HCT116 (cell line): Measurements from ENCODE around the gene NOC2L. TPM values are rescaled to one million over a fixed set of nuclear protein-coding genes. Genes with fewer than 3 reads are reported as not detected.
"Not testable (repeated sequence)": the region's sequence is repeated elsewhere in the genome, so short reads cannot be mapped to it uniquely, and the experiment has no call there.

Experiments
- ATAC-seq: fragments of 200-7000 bp; cut with Tn5 transposase; 2 replicates; pipeline ENCODE4 v1.9.1; 2020; ENCODE audit warnings: mild to moderate bottlenecking, moderate library complexity
- BruUV-seq: library from RNA; stranded (reverse); fragments of 400-500 nt; replicated peaks from 2 replicates; lab custom pipeline; 2021; lab: Mats Ljungman, UMichigan
- CTCF ChIA-PET: fragments of 300-600 bp; sonication (Branson Sonifier 250); formaldehyde crosslinking; loops from one replicate; lab custom pipeline; 2021; ENCODE audit warnings: antibody characterized with exemption; lab: Charles Lee
- POLR2A ChIA-PET: fragments of 300-600, 350-600 bp; sonication (Branson Sonifier 250); formaldehyde crosslinking; loops from one replicate; lab custom pipeline; 2021; ENCODE audit warnings: antibody characterized with exemption; lab: Charles Lee
- RAD21 ChIA-PET, 2 experiments: fragments of 300-600 bp; sonication (Branson Sonifier 250); formaldehyde crosslinking; loops; one replicate each; lab custom pipeline; 2023; ENCODE audit warnings: low total read pairs in 2 of 2; ENCODE audit not compliant: uncharacterized antibody in 2 of 2, unreplicated experiment in 2 of 2, low non-redundant PET in 1 of 2; lab: Charles Lee
- DNase-seq: peaks from one replicate; pipeline ENCODE4 v3.0.0-alpha.2; 2010; ENCODE audit warnings: low read depth, low spot score
- H2AFZ ChIP-seq: fragments of 200-600 bp; shearing (Covaris generic), sonication (generic); 2 replicates; pipeline ENCODE4 v1.6.1; 2017; ENCODE audit warnings: low read depth, mixed run types, mixed read lengths, antibody characterized with exemption, low read length; ENCODE audit not compliant: poor library complexity, severe bottlenecking
- H3K27ac ChIP-seq: 2 replicates; pipeline ENCODE4 v1.5.1; 2012; ENCODE audit warnings: low read depth, low read length
- H3K27me3 ChIP-seq: fragments of 200-600 bp; sonication (generic); 2 replicates; pipeline ENCODE4 v1.6.1; 2016; ENCODE audit warnings: mixed run types, low read length, mixed read lengths; ENCODE audit not compliant: insufficient read depth
- H3K36me3 ChIP-seq, 2 experiments: fragments of 200-500 bp in 1 of 2; fragments of 200-600 bp in 1 of 2; sonication (Bioruptor generic) in 1 of 2; sonication (generic) in 1 of 2; 2 replicates each; pipeline versions ENCODE4 v1.5.1 to v1.6.1; 2014 to 2016; ENCODE audit warnings: low read length in 2 of 2, inconsistent platforms in 1 of 2, mixed read lengths in 1 of 2, mixed run types in 1 of 2; ENCODE audit not compliant: insufficient read depth in 2 of 2, control insufficient read depth in 1 of 2
- H3K4me1 ChIP-seq, 2 experiments: fragments of 200-600 bp in 1 of 2; sonication (generic) in 1 of 2; 2 replicates each; pipeline versions ENCODE4 v1.5.1 to v1.6.1; 2012 to 2017; ENCODE audit warnings: low read length in 2 of 2, inconsistent platforms in 1 of 2, mild to moderate bottlenecking in 1 of 2, mixed read lengths in 1 of 2, mixed run types in 1 of 2, moderate library complexity in 1 of 2; ENCODE audit not compliant: insufficient read depth in 2 of 2, control insufficient read depth in 1 of 2
- H3K4me2 ChIP-seq: fragments of 200-600 bp; sonication (generic); 2 replicates; pipeline ENCODE4 v1.6.1; 2017; ENCODE audit warnings: mixed run types, low read length, mixed read lengths
- H3K4me3 ChIP-seq, 2 experiments: fragments of 200-600 bp in 1 of 2; sonication (generic) in 1 of 2; replicated peaks in 1 of 2; 2 replicates each; pipeline ENCODE4 v1.5.1; 2011 to 2016; ENCODE audit warnings: low read length in 2 of 2, control low read depth in 1 of 2, low read depth in 1 of 2, mild to moderate bottlenecking in 1 of 2, mixed read lengths in 1 of 2, mixed run types in 1 of 2
- H3K79me2 ChIP-seq: fragments of 200-600 bp; sonication (generic); 2 replicates; pipeline ENCODE4 v1.6.1; 2017; ENCODE audit warnings: mild to moderate bottlenecking, mixed run types, low read length, moderate library complexity, mixed read lengths; ENCODE audit not compliant: insufficient read depth
- H3K9ac ChIP-seq: fragments of 200-600 bp; sonication (generic); 2 replicates; pipeline ENCODE4 v1.6.1; 2016; ENCODE audit warnings: low read length, mixed read lengths
- H3K9me2 ChIP-seq: fragments of 200-600 bp; sonication (generic), shearing (Covaris generic); 2 replicates; pipeline ENCODE4 v1.6.1; 2017; ENCODE audit warnings: mixed run types, mild to moderate bottlenecking, moderate library complexity; ENCODE audit not compliant: insufficient read depth
- H3K9me3 ChIP-seq, 2 experiments: fragments of 200-500 bp in 1 of 2; fragments of 200-600 bp in 1 of 2; sonication (Bioruptor generic) in 1 of 2; sonication (generic) in 1 of 2; 2 replicates each; pipeline ENCODE4 v1.6.1; 2014 to 2017; ENCODE audit warnings: low read length in 2 of 2, mixed read lengths in 2 of 2, inconsistent platforms in 1 of 2, low read depth in 1 of 2, mild to moderate bottlenecking in 1 of 2, mixed run types in 1 of 2, moderate library complexity in 1 of 2; ENCODE audit not compliant: control insufficient read depth in 1 of 2, insufficient read depth in 1 of 2
- H4K20me1 ChIP-seq: fragments of 200-600 bp; sonication (generic), shearing (Covaris generic); 2 replicates; pipeline ENCODE4 v1.6.1; 2017; ENCODE audit warnings: mixed run types, mild to moderate bottlenecking, moderate library complexity; ENCODE audit not compliant: insufficient read depth
- ATF3 ChIP-seq: IDR thresholded peaks from 2 replicates; pipeline ENCODE4 v1.6.1; 2012
- CTCF ChIP-seq, 3 experiments: fragments of 200-600 bp in 1 of 3; sonication (generic) in 1 of 3; IDR thresholded peaks in 2 of 3; conservative IDR thresholded peaks in 1 of 3; 2 replicates each; pipeline ENCODE4 v1.5.1; 2012 to 2017; ENCODE audit warnings: low read depth in 2 of 3, low read length in 2 of 3, antibody characterized with exemption in 1 of 3, borderline replicate concordance in 1 of 3, control low read depth in 1 of 3, mild to moderate bottlenecking in 1 of 3, mixed read lengths in 1 of 3, mixed run types in 1 of 3, moderate library complexity in 1 of 3; ENCODE audit not compliant: insufficient read depth in 1 of 3
- EGR1 ChIP-seq: IDR thresholded peaks from 2 replicates; pipeline ENCODE4 v1.6.1; 2012; ENCODE audit warnings: low read depth
- ELF1 ChIP-seq: IDR thresholded peaks from 2 replicates; pipeline ENCODE4 v1.6.1; 2012; ENCODE audit warnings: low read depth, borderline replicate concordance
- EZH2 ChIP-seq: fragments of 200-600 bp; sonication (generic); IDR thresholded peaks from 2 replicates; pipeline ENCODE4 v1.6.1; 2017; ENCODE audit warnings: antibody characterized with exemption, mixed run types
- FOSL1 ChIP-seq: IDR thresholded peaks from 2 replicates; pipeline ENCODE4 v1.6.1; 2012; ENCODE audit warnings: low read depth
- POLR2AphosphoS5 ChIP-seq: IDR thresholded peaks from 2 replicates; pipeline ENCODE4 v1.6.1; 2011; ENCODE audit warnings: mild to moderate bottlenecking, low read depth, low read length, moderate library complexity
- RAD21 ChIP-seq: IDR thresholded peaks from 2 replicates; pipeline ENCODE4 v1.6.1; 2012; ENCODE audit warnings: low read depth, mild to moderate bottlenecking
- SIN3A ChIP-seq: IDR thresholded peaks from 2 replicates; pipeline ENCODE4 v1.6.1; 2012; ENCODE audit warnings: low read depth
- SRF ChIP-seq: IDR thresholded peaks from 2 replicates; pipeline ENCODE4 v1.6.1; 2012; ENCODE audit warnings: low read depth
- YY1 ChIP-seq: IDR thresholded peaks from 2 replicates; pipeline ENCODE4 v1.6.1; 2011; ENCODE audit warnings: low read length, low read depth, moderate library complexity, mild to moderate bottlenecking; ENCODE audit not compliant: insufficient replicate concordance; ENCODE audit errors: extremely low read depth
- ZFX ChIP-seq: fragments of 450-650 bp; IDR thresholded peaks from 2 replicates; pipeline ENCODE4 v1.6.1; 2017
- ZNF274 ChIP-seq: fragments of 200-500 bp; sonication (Bioruptor generic); IDR thresholded peaks from 2 replicates; pipeline ENCODE4 v1.6.1; 2014; ENCODE audit warnings: mild to moderate bottlenecking, low read depth, low read length, inconsistent platforms
- intact Hi-C: fragments of 100-400 bp; cut with micrococcal nuclease; formaldehyde crosslinking; loops from 2 replicates; pipeline ENCODE4 v1.10.0; 2022
- total RNA-seq: library from RNA; stranded (reverse); gene quantifications from one replicate; pipeline ENCODE4 v1.2.1, GENCODE V29; 2021; ENCODE audit not compliant: unreplicated experiment

The NOC2L gene
- total RNA-seq, 1 experiment from 2014 or later: 260 TPM

DNA sequence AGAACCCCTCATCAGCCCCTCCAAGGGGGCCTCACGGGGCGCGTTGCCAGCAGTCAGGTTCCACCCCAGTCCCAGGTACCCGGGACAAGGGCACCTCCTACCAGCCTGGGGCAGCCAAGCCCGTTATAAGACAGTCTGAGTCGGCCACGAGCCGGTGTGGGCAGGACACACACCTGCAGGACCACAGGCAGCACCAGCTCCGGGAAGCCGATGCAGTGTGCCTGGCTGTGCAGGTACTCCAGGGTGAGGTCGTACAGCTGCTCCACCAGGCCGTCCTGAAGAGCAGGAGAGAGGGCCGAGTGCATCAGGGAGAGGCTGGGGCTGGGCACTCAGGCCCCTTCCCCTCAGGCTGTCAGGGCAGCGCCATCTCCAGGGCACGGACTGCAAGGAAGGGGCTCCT lies 11.1 kb downstream of the NOC2L start:
- Histone ChIP-seq H3K36me3 (peaks cover 27 to 70% of the 10 kb centered on the region in 2 experiments), H3K4me2 (no peak overlapping the region), H3K27me3 (no peaks in the 10 kb centered on the region), H3K9me3 (no peaks in the 10 kb centered on the region), H4K20me1 (no peaks in the 10 kb centered on the region), H3K4me3 (no peak overlapping the region), H3K9ac (no peak overlapping the region), H3K27ac (no peak overlapping the region), H3K79me2 (peaks cover 15% of the 10 kb centered on the region; the same call in 1 of the 2 replicates), H3K9me2 (no peaks in the 10 kb centered on the region), H3K4me1 (peaks cover 8 to 10% of the 10 kb centered on the region in 2 experiments), H2AFZ (no peak overlapping the region)
- BruUV-seq: no TSS peak
- ChIA-PET RAD21 (no interaction called here), CTCF (no interaction called here), POLR2A (no interaction called here)
- ATAC-seq (no peak), DNase-seq (no peak)
- TF ChIP-seq ELF1 (no peak), POLR2AphosphoS5 (no peak), EGR1 (no peak), ZFX (no peak), ZNF274 (no peak), SRF (no peak), RAD21 (no peak), EZH2 (no peak), SIN3A (no peak), ATF3 (no peak), CTCF (IDR thresholded peaks at IDR 0.05 in 2 of 3, conservative IDR thresholded peaks at IDR 0.05 in 1 of 3; ENCODE audit: borderline replicate concordance in 1 of 3, insufficient read depth in 1 of 3, low read depth in 2 of 3, low read length in 2 of 3) (no peak), YY1 (no peak), FOSL1 (no peak)
- intact Hi-C loops: no loop called here

- Histone ChIP-seq H3K79me2 (peaks cover 14% of the 10 kb centered on the region; the same call in 1 of the 2 replicates), H3K36me3 (peaks cover 27 to 59% of the 10 kb centered on the region in 2 experiments), H3K4me1 (peaks cover 13 to 20% of the 10 kb centered on the region in 2 experiments)
- ATAC-seq, H2AFZ ChIP-seq, BruUV-seq, POLR2A ChIA-PET, H3K4me2 ChIP-seq, H3K27me3 ChIP-seq, H3K4me3 ChIP-seq, H3K9me2 ChIP-seq, CTCF ChIA-PET, H4K20me1 ChIP-seq, DNase-seq, H3K9me3 ChIP-seq, intact Hi-C loops, H3K27ac ChIP-seq, H3K9ac ChIP-seq: not testable (repeated sequence)
- RAD21 ChIA-PET: interaction anchor here in 1 of 2 experiments (0.8 kb wide), 1 partner anchor 8 kb away, joined by 3 read pairs; no protein-coding TSS in a partner anchor
These were observed 12.2 kb downstream of the NOC2L start for GRCh38 chr1:946811-947210.
